A549 (cell line): Measurements from ENCODE around the gene SLC25A13. TPM values are rescaled to one million over a fixed set of nuclear protein-coding genes. Genes with fewer than 3 reads are reported as not detected.

Experiments
- ATAC-seq, 2 experiments: fragments of 200-7000 bp in 1 of 2; fragments of >200 bp in 1 of 2; cut with Nextera tagmentation in 1 of 2; cut with Tn5 transposase in 1 of 2; 3 replicates each; pipeline versions ENCODE4 v1.8.0 to v1.9.1; 2018 to 2020; ENCODE audit warnings: mild to moderate bottlenecking in 1 of 2, moderate library complexity in 1 of 2
- CTCF ChIA-PET: fragments of 300-600 bp; sonication (Branson Sonifier 250); formaldehyde crosslinking; extraction: SDS; loops from one replicate; lab custom pipeline; 2021; ENCODE audit warnings: antibody characterized with exemption, inconsistent platforms; lab: Yijun Ruan, JAX
- POLR2A ChIA-PET: fragments of 350-600 bp; formaldehyde crosslinking; extraction: SDS; loops from one replicate; lab custom pipeline; 2021; ENCODE audit warnings: antibody characterized with exemption, inconsistent platforms; lab: Yijun Ruan, JAX
- DNase-seq, 2 experiments: peaks; one replicate each; pipeline versions ENCODE4 v3.0.0 to v3.0.0-alpha.2; 2011 to 2016; ENCODE audit warnings: low read depth in 1 of 2, low spot score in 1 of 2
- FAIRE-seq: peaks from 2 replicates; lab custom pipeline; 2011; peaks lifted over from hg19 to GRCh38; lab: Jason Lieb, UNC
- H3K27ac ChIP-seq, 2 experiments: fragments of >200 bp; sonication (Bioruptor Twin); formaldehyde crosslinking; 3 replicates each; pipeline ENCODE4 v1.5.1; 2016 to 2017
- H3K4me1 ChIP-seq: fragments of >200 bp; sonication (Bioruptor Twin); formaldehyde crosslinking; 3 replicates; pipeline ENCODE4 v1.6.1; 2016
- H3K4me2 ChIP-seq: fragments of >200 bp; sonication (Bioruptor Twin); formaldehyde crosslinking; 3 replicates; pipeline ENCODE4 v1.6.1; 2016
- H3K4me3 ChIP-seq: fragments of >200 bp; sonication (Bioruptor Twin); formaldehyde crosslinking; 3 replicates; pipeline ENCODE4 v1.5.1; 2016
- H3K9me3 ChIP-seq: fragments of >200 bp; sonication (Bioruptor Twin); formaldehyde crosslinking; 3 replicates; pipeline ENCODE4 v1.6.1; 2016
- FOSB ChIP-seq: fragments of 250-450 bp; sonication (Bioruptor Pico); IDR thresholded peaks from 2 replicates; pipeline ENCODE4 v1.5.0; 2020; ENCODE audit warnings: mild to moderate bottlenecking, moderate library complexity
- ZC3H11A ChIP-seq: fragments of 450-650 bp; IDR thresholded peaks from 2 replicates; pipeline ENCODE4 v1.6.1; 2014; ENCODE audit warnings: antibody characterized with exemption, mild to moderate bottlenecking
- ZNF302 ChIP-seq: fragments of 250-450 bp; sonication (Bioruptor Pico); IDR thresholded peaks from 2 replicates; pipeline ENCODE4 v1.9.0; 2021; ENCODE audit warnings: inconsistent platforms, mild to moderate bottlenecking, moderate library complexity
- WGBS: methylation state at CpG from one replicate; pipeline ENCODE4 v1.1.6; 2017; ENCODE audit errors: missing lambda C conversion rate; 5-methylcytosine and 5-hydroxymethylcytosine counted together
- polyA plus RNA-seq, 4 experiments: library from polyadenylated mRNA; depleted of rRNA in 3 of 4; stranded (reverse); fragments of >200 nt; fragmentation: RNase III in 1 of 4; extraction: RNeasy Plus Mini Kit Qiagen cat#74134 plus additional on column Dnase treatment in 1 of 4; gene quantifications; 2 replicates in 3 of 4; 3 replicates in 1 of 4; pipeline ENCODE4 v1.2.3, GENCODE V29; 2011 to 2017
- small RNA-seq, 6 experiments: library from RNA; depleted of rRNA; stranded (forward); fragments of <200 nt; gene quantifications; one replicate each; pipeline ENCODE3, GENCODE V24; 2012

SLC25A13 gene
- polyA plus RNA-seq, 2 of the 4 experiments (the other 2 are of a cell fraction), result 32.7 to 51.0 TPM

DNA sequence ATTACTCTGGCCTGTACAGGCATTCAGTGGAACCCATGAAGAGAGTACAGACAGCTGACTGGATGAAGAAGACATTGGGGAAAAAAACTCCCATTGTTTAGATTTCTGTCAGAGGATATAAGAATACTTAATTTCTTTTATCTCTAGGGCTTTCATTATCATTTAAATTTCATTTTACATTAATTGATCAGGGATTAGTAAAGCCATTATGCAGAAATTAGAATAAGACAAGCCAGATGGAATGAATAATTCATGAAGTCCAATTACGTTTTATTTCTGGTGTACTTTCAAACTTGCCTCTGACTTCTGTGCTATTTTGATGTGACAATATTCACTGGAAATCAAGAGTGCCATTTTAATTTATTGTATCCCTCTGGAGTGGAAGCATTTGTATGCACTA, 247.0 kb downstream of the SLC25A13 start:
- FAIRE-seq, result no peak
- TF ChIP-seq ZC3H11A, result no peak
- no peak for TF ChIP-seq ZNF302 (CRISPR knock-in tag)
- no peak for TF ChIP-seq FOSB (CRISPR knock-in tag)
- POLR2A ChIA-PET, result interaction anchor here (1.0 kb wide), 1 partner anchor 953 kb away, joined by 5 read pairs; no protein-coding TSS in a partner anchor
- Histone ChIP-seq H3K4me1 (peaks cover 4% of the 10 kb centered on the region; the same call in 1 of the 3 replicates), H3K4me3 (no peak overlapping the region), H3K27ac (no peak overlapping the region), H3K9me3 (no peaks in the 10 kb centered on the region), H3K4me2 (no peak overlapping the region)
- DNase-seq, result no peak
- 0% methylated on average over 1 of the region's 1 CpG for WGBS
- ATAC-seq, result no peak
- CTCF ChIA-PET, result interaction anchor here (0.8 to 4.2 kb wide), 10 partner anchors 11 to 956 kb away, joined by 3 to 30 read pairs (median 4); no protein-coding TSS in a partner anchor

Small RNA genes lying within 50 kb of the gene (small RNA-seq; reads per million reads assigned to genes)
- gene AC084368.1, result 0 reads per million in 6 experiments
- 0 reads per million in 6 experiments for gene MIR591
- 0 reads per million in 6 experiments for gene RNU6-364P
- gene RNU6-532P, result 0 to 1.0 (median 0) reads per million in 6 experiments
